GM18909 (cell line): ENCODE measurements around the gene ALOX5AP.

Source experiments
- ATAC-seq: cut with Tn5 transposase; IDR thresholded peaks from one replicate; pipeline ENCODE4 v1.9.1; 2021; ENCODE audit warnings: mild to moderate bottlenecking; ENCODE audit not compliant: unreplicated experiment, poor library complexity

ALOX5AP gene

DNA sequence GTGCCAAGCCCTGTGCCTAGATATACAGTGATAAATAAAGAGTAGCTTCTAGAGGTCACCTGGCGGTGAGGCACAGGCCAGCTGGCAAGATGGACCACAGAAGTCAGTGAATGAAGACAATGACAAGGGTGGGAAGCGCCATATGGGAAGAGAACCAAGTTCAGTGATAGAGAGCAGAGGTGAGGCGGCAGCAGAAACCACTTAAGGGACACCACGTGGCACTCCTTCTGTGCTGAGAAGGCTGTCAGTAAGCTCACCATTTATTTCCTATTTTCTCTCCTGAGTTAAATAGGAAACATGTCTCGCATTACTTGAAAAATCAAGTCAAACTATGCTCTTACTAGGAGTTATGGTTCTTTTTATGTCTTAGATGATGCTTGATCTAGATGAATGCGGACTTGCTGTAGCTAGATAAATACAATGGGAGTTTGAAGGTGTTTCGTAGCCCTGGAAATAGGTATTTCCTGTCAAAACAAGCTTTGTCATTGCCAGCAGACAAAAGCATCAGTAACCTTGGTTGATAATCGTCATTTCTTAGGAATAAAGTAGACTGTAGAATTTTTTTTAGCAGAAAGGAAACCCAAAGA lies 17.8 kb downstream of the ALOX5AP start:
- ATAC-seq, result no peak

GRCh38 chr13:30755678-30756077 lies 20.3 kb downstream of the ALOX5AP start:
- ATAC-seq, result no peak

DNA sequence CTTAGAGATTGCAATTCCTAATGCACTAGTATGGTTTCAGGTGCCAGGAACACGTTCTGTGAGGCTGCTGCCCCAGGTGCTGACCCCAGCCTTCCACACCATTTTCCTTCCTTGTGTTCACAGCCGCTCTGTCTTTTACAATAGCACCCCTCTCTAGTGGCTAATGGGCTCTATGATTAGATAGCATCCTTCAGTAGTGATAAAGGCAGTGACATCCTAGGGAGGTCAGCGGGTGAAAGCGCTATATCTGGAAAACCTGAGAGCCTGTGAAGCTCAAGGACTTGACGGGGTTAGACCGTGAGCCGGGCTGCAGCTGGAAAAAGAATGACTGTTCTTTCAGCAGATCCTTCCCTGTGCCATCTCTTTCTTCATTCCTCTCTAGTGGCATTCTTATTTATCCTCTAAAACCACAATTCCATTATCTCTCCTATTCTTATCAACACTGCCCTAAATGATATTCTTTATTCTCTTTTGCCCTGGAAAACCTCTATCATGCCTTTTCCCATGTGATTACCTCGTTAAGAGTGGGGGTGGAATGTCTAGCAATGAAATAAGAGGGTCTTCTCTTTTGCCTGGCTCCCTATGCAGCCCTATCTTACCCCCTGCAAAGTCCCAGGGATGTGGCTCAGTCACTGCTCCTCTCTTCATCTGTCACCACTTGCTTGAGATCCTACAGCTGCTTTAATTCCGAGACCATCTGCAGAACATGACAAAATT lies 21.8 kb downstream of the ALOX5AP start:
- ATAC-seq, result no peak

DNA sequence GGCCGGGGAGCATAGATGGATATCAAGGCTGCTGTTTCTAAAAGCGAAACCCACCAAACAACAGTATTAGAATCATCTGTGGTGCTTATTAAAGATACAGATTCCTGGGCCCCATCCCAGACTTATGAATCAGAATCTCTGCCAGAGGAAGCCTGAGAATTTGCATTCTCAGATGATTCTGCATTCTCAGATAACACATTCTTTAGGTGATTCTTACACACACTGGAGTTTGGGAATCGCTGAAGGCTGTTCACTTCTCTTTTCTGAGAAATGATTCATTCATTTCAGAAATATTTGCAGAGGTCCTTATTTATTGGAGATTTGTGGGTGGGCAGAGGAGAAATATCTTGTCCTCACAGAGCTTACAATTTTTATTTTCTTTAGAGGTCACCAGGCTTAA lies 24.4 kb downstream of the ALOX5AP start:
- ATAC-seq, result no peak

- ATAC-seq, result no peak
Measured at GRCh38 chr13:30762643-30763042, 27.3 kb downstream of the ALOX5AP start.

DNA sequence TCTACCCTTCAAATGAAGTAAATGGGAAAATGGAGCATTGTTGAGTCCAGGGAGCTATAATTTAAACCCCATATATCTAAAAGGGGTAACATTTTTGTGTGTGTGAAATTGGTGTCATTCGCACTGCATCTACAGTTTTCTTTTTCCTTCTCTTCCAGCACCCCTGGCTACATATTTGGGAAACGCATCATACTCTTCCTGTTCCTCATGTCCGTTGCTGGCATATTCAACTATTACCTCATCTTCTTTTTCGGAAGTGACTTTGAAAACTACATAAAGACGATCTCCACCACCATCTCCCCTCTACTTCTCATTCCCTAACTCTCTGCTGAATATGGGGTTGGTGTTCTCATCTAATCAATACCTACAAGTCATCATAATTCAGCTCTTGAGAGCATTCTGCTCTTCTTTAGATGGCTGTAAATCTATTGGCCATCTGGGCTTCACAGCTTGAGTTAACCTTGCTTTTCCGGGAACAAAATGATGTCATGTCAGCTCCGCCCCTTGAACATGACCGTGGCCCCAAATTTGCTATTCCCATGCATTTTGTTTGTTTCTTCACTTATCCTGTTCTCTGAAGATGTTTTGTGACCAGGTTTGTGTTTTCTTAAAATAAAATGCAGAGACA lies 28.6 kb downstream of the ALOX5AP start:
- no peak for ATAC-seq

DNA sequence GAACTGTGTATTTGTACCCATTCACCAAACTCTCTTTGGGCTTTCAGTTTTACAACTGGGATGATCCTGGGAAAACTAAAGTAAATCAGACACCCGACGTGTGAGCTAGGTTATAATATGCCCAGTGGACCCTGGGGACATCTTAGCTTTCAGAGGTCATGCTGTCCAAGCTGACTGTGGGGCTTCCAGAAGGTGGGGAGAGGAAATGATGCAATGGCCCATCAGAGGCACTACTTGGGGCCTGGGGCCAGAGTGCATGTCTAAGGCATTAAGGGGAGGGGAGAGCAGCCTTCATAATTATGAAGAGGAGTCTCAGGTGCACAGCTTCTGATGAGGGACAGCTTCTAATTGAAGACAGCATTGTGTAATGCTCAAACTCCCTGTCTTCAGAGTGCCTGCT lies 30.9 kb downstream of the ALOX5AP start:
- no peak for ATAC-seq

- no peak for ATAC-seq
Measured at GRCh38 chr13:30770929-30771328, 35.6 kb downstream of the ALOX5AP start.

DNA sequence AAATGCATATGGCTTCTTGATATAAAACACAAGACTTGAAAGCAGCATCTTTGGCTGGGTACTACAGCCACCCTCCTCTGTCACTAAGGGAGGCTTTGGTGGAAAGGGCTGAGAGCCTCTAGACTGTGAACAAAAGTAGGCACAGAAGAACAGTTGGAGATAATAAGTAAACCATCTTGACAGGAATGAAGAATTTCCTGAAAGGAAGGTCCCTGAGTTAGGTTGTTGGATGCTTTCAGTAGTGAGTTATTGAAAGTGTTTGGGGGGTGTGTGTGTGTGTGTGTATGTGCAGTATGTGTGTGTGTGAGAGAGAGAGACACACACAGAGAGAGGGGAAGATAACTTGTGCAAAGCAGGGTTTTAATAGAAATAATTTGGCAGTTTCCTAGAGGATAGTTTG lies 38.2 kb downstream of the ALOX5AP start:
- no peak for ATAC-seq

GRCh38 chr13:30774214-30774730 lies 38.9 kb downstream of the ALOX5AP start:
- ATAC-seq, result no peak

- no peak for ATAC-seq
Measured at GRCh38 chr13:30776661-30777060, 41.3 kb downstream of the ALOX5AP start.

GRCh38 chr13:30779016-30779415 lies 43.7 kb downstream of the ALOX5AP start:
- no peak for ATAC-seq

GRCh38 chr13:30779608-30780007 lies 44.3 kb downstream of the ALOX5AP start:
- ATAC-seq, result no peak

DNA sequence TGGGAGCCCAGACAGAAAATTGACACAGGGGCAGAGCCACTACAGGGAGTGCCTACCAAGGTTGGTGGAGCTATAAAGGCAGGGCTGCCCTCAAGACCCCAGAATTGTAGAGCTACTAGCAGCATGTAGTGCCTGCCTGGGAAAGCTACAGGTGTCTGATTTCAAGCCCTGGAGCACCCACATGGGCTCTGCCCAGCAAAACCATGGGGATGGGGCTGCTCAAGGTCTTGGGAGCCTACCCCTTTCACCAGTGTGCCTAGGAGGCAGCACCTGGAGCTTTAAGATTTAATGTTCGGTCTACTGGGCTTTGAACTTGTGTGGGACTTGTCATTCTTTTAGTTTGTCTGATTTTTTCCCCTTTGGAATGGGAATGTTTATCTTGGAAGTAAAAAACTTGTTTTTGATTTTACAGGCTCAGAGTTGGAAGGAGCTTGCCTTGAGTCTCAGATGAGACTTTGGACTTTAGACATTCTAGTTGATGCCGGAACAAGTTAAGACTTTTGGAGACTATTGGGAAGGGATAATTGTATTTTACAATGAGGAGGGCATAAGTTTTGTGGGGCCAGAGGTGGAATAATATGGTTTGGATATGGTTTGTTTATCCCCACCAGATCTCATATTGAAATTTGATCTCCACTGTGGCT lies 45.1 kb downstream of the ALOX5AP start:
- ATAC-seq, result no peak

- ATAC-seq, result no peak
Measured at GRCh38 chr13:30785191-30785850, 50.0 kb downstream of the ALOX5AP start.

- no peak for ATAC-seq
Measured at GRCh38 chr13:30786648-30787047, 51.3 kb downstream of the ALOX5AP start.

GRCh38 chr13:30787738-30788525 lies 52.6 kb downstream of the ALOX5AP start:
- ATAC-seq, result no peak

- ATAC-seq, result no peak
Measured at GRCh38 chr13:30789166-30789862, 54.0 kb downstream of the ALOX5AP start.

- no peak for ATAC-seq
Measured at GRCh38 chr13:30790592-30790991, 55.2 kb downstream of the ALOX5AP start.
